SHP77 treated with DMSO at 0.1 percent for 48 hours (cell line): Measurements from ENCODE around the gene LOXHD1.

Experiments
- DNase-seq: peaks from one replicate; lab custom pipeline; 2025; lab: John Stamatoyannopoulos, UW

LOXHD1 gene

DNA sequence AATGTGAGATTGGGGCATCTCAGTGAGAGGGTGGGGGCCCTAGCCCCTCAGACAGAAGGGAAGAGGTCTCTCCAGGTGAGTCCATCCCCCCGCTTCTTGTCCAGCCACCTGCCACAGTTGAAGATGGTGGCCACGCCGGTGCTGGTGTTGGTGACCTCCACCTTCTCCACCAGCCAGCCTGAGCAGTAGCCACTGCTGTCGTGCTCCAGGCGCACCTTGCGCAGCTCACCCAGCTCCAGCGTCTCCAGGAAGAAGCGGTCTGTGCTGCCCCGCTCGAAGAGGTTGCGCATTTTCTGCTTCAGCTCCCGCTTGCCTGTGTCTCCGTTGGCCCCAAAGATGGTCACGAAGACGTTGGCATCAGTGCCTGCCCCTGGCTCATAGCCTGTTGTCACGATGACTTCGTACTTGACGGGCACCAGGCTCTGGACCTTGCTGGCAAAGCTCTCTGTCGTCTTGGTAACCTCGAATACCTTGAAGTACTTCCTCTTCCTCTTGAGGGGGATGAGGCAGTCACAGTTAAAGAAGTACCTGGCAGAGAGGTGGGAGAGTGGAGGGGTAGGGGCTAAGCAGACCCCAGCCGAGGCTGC, 179.5 kb downstream of the LOXHD1 start:
- no peak for DNase-seq

DNA sequence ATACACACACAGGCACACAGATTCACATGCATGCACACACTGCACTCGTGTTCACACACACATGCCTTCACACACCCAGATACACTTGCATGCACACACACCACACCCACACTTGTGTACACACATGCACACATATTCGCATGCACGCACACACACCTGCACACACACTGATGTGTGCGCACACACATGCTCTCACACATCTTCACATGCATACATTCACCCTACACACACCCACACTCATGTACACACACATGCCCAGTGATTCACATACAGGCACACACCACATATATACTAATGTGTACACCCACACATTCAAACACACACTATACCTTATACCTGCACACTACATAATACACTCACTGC, 181.6 kb downstream of the LOXHD1 start:
- DNase-seq = no peak

DNA sequence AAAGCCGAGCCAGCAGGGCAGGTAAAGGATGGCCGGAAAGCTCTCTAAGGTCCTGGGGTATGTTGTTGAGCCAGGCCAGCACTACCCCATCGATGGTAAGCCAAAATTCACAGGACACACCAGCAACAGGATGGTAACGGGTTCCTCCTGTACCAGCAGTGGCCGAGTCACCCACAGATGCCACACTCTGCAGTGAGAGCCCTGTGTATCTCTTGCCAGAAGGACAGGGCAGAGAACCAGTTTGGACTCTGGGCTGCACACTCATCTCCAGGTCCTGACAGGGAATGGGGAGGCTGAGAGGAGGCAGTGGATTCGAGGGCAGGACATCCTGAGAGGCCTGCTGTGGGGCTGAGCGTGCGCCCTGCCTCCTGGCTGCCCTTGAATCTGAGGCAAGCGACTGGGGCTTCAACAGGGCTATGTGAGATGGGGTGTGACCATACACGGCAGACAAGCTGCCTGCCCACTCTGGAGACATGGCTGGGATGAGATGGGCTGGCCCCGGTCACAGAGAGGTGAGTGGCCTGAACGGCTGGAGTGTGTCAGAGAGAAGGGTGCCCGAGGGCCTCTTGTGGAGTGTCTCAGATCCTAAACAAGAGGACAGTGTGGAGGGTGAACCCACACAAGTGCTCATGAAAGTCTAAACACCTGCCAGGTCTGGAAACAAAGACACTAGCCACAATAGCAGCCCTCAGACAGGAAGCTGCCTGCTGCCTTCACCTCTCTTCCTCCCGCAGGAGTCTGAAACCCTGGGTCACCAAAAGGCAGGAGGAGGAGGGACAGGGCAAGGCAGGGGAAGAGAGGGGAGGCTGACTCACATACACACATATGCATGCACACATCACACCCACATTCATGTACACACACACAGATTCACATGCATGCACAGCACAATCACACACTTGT, 182.3 kb downstream of the LOXHD1 start:
- no peak for DNase-seq

DNA sequence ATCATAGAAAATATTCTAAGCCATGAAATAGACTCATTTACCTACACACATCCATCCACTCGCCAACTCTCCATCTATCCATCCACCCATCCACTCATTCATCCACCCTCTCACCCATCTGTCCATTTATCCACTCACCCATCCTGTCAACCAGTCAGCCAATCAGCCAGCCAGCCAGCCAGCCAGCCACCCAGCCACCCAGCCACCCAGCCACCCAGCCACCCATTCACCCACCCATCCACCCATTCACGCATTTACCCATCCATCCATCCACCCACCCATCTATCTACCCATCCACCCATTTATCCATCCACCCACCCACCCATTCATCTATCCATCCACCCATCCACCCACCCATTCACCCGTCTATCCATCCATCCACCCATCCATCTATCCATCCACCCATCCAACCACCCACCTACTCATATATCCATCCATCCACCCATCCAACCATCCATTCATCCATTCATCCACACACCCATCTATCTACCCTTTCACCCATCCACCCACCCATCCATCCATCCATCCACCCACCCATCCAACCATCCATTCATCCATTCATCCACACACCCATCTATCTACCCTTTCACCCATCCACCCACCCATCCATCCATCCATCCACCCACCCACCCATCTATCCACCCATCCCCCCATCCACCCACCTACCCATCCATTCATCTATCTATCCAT, 185.1 kb downstream of the LOXHD1 start:
- DNase-seq = no peak

DNA sequence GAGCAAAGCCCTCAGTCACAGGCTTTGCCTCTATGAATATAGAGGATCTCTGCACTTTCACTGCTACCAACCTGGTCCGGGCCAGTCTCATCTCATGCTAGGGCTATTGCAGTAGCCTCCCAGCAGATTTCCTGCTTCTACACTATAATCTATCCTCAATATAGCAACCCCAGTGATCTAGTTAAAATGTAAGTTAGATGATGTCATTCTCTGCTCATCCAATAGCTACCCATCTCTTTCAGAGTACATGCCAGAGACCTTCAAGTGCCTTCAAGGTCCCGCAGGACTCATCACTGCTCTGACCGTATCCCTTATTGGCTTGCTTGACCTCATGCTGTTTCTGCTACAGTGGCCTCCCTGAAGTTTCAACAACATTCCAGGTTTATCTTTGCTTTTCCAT, 186.3 kb downstream of the LOXHD1 start:
- no peak for DNase-seq

DNA sequence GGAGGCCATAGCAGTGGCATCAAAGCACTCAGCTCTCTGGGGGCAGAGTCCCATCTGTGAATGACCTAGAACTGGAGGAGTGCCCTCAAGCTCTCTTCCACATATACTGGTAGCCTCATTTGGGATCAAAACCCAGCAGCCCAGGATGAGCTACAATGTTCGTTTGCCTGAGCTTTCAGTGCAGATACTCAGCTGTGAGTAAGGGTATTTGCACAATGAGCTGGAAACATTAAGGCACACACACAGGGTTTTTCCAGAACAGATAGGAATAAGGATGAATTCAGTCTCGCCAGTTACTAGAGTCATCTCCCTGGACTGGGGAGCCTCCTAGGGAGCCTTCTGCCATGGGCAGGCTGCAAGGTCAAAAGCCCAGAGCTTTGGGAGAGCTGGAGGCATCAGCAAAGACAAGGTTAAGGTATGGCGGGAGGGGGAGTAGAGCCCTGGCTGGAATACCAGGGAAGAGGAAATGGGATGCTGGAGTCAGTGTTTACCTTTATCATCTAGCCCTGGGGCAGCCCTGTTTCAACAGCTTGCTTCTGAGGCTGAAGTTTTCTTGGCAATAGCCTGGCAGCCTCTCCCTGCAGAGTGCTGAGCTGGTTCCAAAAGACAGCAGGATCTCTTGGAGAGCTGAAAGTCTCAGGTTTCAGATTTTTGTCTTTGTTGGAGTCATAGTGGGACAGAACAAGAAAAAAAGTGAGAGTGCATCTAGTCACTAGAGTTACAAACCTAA, 187.7 kb downstream of the LOXHD1 start:
- no peak for DNase-seq

DNA sequence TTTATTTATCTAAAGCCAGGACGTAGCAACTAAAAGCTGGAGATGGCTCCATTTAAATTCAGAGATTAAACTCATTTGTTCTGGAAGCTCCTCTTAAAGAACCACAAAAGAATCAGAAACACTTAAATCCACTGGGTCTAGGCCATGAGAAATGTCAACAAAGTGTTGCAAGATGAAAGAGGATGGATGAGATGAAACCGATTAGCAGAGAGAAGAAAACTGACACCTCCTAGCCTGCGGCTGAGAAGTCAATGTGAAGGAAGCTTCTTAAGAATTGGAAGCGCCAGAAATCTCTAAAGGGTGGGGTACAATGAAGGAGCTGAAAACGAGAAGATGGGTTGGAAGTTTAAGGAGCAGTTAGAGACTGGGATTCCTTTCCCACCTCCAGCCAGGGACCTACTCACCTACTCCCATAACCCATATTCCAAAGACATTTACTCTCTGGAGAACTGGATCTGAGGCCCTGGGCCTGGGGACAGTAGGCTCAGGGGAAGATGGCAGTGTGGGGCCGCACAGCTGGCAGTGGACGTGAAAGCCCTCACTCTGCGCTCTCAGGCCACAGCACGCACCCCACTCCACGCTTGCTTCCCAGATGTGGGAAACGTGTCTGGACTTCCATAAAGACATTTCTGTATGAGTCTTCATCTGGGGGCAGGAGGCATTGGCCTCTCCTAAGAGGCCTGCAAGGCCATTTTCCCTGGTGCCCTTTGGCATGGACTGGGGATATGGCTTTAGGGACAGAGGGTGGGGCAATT, 188.4 kb downstream of the LOXHD1 start:
- no peak for DNase-seq

DNA sequence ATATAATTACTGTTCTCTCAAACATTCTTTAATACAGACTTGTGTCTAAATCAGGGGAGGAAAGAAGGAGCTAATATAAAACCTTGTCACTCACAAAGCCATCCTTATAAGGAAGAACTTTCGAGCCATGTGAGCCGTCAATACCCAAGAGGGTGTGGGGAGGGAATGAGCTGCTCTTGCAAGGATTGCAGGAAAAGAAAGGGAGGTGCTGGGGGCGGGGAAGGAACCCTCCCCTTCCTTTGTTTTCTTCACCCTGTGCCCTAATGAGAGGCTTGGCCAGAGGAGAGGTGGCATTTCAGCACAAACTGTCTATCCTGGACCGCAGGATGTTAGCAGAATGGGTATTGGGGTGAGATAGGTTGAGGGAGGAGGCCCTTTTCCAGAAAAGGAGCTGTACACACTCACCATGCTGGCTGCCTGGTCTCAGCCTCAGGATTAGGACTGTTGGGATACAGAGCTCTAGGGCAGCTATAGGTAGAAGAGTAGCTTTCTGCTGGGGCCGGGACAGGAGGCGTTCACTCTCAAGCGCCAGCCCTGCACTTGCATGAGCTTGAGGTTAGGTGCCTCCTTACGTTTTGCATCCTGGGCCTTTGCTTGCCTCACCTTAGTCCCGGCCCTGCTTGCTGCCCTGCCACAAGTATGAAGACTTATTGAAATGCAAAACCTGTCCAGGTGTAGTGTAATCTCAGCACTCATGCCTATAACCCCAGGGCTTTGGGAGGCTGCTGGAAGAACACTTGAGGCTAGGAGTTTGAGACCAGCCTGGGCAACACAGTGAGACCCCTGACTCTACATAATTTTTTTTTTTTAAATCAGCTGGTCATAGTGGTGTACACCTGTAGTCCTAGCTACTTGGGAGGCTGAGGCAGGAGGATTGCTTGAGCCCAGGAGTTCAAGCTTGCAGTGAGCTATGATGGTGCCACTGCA, 190.5 kb downstream of the LOXHD1 start:
- no peak for DNase-seq

DNA sequence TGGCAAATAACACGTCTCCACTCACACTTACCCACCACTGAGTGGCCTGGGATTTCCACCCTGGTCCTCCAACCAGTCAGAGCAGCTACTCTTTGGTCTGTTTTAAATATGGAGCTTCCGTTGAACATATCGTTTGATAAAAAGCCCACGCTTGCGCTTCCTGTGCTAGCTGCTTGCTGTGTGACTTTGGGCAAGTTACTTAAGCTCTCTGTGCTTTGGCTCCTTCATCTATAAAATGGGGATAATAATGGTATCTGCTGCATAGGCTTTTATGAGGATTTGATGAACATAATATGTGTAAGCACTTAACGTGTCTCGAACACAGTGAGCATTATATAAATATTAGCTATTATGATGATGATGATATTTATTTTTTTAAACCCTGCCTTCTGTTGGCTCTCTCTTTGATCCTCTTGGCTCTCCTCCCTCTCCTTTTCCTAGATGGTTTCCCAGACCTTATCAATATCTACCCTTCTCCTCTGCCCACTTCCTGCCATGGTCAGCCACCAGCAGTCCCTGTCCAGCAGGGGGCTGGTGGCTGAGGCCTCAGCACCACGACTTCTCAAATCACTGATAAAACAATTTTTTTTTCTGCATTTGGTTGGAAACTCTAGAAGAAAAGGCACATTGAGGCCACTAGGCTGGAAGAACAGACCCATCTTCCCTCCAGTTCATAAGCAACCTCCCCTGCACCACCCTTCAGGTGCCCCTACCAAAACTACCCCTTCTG, 191.9 kb downstream of the LOXHD1 start:
- no peak for DNase-seq

DNA sequence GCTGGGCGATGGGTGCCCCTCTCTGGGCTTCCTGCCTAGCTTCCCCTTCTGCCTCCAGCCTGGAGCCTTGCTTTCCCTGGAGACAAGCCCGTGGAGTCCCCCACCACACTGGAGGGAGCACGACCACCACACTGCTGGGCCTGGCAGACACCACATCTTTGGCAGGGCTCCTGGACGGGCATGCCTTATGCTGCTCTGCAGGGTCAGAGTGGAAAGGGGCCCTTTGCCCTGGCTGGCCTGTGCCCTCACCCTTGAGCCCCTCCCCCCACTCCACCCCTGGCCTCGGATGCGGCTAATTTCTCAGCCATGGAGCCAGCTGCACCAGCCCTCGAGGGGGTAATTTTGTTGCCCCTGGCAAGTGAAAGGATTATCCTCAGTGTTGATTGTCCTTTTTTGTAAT, 194.5 kb downstream of the LOXHD1 start:
- no peak for DNase-seq

DNA sequence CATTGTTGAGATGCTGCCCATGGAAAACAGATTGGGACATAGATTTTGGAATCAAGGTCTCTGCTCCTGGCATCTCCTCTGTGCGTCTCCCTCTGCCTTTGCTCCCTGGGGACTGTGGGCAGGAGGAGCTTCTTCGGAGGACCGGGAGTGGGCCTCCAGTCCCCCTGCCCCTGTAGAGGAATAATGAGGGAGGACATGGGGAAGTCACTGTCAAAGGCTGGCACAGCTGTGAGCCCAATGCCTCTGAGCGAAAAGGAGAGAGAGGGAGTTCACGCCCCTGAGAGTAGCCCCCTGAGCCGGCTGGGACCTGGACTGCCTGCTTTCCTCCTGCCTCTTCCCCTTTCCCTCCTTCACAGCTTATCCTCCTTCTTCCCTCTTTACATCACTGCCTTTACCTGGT, 195.0 kb downstream of the LOXHD1 start:
- no peak for DNase-seq

DNA sequence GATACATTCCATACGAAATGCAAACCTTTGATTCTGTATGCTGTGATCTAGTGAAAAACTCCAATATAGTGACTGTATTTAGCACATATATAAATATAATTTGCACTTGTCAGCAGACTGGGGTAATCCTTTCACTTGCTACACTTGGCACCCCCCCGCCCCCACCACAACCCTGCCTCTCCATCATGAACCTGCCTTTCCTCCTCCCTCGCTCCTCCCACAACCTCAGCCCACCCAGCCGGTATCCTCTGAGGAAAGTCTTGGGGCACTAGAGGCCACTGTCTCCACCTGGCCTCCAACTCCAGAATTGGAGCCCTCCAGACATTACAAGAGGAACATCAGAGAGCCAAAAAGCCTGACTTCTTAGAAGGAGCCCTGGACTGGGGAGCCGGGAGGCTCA, 196.3 kb downstream of the LOXHD1 start:
- DNase-seq = no peak

DNA sequence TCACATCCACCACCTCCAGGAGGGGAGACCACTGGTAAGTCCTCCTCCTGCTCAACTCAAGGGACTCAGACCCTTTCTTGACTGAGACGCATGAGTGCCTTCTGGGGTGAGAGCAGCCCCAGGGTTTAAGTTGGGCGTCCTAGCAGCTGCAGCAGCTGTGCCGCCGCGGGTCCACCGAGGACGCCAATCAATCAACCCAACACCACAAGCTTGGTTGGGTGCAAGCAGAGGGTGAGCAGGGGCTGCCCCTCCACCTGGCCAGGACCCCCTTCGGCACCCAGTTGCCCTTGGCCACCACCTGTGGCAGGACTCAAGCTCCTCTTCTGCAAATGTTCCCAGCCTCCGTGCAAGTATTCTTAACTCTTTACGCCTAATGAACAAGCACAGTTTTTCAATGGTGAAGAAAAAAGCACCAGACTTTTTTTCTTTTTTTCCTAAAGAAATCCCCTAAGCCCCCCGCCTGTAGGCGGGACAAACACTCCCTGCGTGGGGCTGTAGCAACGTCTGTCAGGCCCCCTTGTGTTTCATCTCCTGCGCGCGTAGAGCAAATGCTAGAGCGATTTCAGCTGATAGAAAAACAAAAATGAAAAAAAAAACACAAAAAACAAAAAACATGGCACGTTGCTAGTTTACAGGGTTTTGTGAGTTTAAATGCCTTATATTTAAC, 197.1 kb downstream of the LOXHD1 start:
- no peak for DNase-seq

DNA sequence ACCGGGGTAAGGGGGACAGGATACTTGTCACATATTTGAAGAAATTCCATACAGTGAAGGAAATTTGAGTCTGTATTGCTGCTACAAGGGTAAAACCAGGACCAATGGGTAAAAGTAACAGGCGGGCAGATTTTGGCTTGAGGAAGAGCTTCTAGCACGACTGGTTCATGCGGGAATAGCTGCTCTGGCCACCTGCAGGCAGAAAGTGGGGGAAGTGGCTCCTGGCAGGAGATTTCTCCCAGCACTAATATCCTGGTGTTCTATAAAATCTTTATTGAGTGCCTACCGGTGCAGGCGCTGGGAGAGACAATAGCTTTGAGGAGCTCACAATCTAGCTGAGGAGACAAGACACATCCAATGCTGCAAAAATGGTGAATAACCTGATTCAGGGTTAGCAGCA, 198.5 kb downstream of the LOXHD1 start:
- no peak for DNase-seq

DNA sequence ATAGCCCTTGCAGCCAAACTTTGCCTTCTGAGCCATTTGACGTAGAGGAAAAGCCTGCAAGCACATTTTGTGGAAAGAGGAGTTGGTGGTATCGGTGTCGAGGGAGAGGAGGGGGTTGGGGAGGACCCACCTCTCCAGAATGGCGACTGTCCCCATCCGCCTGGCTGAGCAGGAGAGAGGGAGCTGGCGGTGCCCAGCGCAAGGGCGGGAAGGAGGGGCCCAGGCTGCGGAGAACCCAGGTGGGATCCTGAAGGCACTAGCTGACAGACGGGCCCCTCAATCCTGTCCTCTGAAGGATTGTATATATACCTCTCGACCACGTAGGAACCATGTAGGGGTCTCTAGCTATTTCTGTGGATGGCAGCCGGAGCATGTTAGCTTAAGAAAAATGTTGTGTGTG, 200.3 kb downstream of the LOXHD1 start:
- no peak for DNase-seq

DNA sequence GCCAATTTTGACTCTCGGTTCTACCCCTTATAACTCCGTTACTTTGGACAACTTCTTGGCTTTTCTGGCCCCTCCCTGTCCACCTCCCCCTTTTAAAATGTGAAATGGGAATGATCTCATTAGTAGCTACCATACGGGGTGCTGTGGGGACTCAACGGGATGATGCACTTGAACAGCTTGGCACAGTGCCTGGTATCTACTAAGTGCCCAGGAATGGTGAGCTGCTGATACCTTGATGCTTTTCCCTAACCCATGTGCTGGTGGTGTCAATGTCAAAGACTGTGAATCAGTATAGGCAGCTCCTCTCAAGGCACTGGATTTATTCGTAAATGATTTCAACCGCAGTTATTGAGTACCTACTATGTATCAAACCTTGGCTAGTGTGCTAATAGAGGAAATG, 204.2 kb downstream of the LOXHD1 start:
- DNase-seq = no peak

DNA sequence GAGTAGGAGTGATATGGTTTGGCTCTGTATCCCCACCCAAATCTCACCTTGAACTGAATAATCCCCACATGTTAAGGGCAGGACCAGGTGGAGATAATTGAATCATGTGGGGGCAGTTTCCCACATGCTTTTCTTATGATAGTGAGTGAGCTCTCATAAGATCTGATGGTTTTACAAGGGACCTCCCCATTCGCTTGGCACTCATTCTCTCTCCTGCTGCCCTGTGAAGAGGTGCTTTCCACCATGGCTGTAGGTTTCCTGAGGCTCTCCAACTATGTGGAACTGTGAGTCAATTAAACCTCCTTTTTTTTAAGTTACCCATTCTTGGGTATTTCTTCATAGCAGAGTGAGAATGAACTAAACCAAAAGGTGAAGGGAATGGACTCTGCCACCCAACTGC, 207.5 kb downstream of the LOXHD1 start:
- no peak for DNase-seq

DNA sequence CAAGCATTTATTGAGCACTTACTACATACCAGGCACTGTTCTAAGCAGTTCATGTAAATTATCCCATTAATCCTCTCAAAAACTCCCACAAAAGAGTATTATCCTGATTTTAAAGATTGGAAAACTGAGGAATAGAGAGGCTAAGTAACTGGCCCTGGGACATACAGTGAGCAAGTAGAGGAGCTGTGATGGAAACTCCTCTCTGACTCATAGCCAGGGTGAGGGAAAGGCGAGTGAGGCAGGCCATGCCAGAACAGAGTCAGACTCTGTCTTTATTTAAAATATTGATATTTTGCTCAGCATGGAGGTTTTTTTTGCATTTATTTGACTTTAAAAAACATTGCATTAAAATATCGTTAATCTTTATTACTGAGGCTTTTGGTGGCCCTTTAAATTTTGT, 208.0 kb downstream of the LOXHD1 start:
- no peak for DNase-seq

DNA sequence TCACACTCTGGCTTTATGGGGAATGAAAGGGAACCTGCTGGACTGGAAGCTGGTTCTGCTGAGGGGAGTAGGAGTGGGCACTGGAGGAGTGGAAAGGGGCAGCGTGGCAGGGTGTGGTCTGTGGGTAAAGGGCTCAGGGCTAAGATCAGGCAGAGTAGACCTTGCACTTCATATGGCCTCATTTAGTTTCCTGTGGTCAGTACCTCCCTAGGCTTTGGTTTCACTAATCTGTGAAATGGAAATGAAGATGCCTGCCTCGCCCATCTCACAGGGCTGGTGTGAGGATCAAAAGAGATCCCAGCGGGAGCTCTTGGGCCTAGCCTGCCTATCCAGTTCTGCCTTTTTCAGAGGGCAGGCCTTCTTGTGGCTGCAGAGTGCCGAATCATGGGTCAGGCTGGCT, 208.7 kb downstream of the LOXHD1 start:
- no peak for DNase-seq

DNA sequence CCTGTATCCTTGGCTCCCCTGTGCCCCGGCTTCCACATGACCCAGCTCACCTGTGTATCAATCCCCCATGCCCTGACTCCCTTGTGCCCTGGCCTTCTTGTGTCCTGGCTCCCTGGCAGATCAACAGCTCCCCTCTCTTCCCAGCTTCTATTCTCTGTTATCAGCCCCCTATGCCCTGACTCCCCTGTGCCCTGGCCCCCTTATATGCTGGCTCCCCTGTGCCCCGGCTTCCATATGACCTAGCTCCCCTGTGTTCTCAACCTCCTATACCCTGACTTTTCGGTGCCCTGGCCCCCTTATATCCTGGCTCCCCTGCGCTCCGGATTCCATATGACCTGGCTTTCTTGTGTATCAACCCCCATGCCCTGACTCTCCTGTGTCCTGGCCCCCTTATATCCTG, 209.2 kb downstream of the LOXHD1 start:
- no peak for DNase-seq
